GM13977 (cell line): Measurements from ENCODE around the gene HS3ST4.

Source experiments
- DNase-seq: peaks from one replicate; pipeline ENCODE4 v3.0.0; 2012; ENCODE audit warnings: low spot score
- in situ Hi-C: fragments of 300-500 bp; cut with MboI; formaldehyde crosslinking; loops from one replicate; pipeline ENCODE4 v1.12.0; 2022; ENCODE audit warnings: low sequenced_read_pairs, low pct_unique_long_range_greater_than_20kb, mixed read lengths, inconsistent platforms; ENCODE audit not compliant: unreplicated experiment
- TF ChIP-seq, protein P1 (sequence below): IDR thresholded peaks from 2 replicates; pipeline ENCODE4 v1.5.1; 2012; ENCODE audit warnings: mild to moderate bottlenecking, control low read depth; ENCODE audit not compliant: insufficient read depth; ENCODE audit errors: extremely low read depth, missing control alignments

HS3ST4 gene

GRCh38 chr16:25931473-25932035 lies 239.8 kb downstream of the HS3ST4 start:
- TF ChIP-seq, protein P1, sequence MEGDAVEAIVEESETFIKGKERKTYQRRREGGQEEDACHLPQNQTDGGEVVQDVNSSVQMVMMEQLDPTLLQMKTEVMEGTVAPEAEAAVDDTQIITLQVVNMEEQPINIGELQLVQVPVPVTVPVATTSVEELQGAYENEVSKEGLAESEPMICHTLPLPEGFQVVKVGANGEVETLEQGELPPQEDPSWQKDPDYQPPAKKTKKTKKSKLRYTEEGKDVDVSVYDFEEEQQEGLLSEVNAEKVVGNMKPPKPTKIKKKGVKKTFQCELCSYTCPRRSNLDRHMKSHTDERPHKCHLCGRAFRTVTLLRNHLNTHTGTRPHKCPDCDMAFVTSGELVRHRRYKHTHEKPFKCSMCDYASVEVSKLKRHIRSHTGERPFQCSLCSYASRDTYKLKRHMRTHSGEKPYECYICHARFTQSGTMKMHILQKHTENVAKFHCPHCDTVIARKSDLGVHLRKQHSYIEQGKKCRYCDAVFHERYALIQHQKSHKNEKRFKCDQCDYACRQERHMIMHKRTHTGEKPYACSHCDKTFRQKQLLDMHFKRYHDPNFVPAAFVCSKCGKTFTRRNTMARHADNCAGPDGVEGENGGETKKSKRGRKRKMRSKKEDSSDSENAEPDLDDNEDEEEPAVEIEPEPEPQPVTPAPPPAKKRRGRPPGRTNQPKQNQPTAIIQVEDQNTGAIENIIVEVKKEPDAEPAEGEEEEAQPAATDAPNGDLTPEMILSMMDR: no peak
- in situ Hi-C loops: no loop called here
- no peak for DNase-seq

GRCh38 chr16:25941800-25942499 lies 250.2 kb downstream of the HS3ST4 start:
- DNase-seq: no peak
- in situ Hi-C loops: no loop called here
- TF ChIP-seq, protein P1: no peak

GRCh38 chr16:25950586-25951281 lies 259.0 kb downstream of the HS3ST4 start:
- in situ Hi-C loops: no loop called here
- no peak for DNase-seq
- TF ChIP-seq, protein P1: no peak

- no peak for DNase-seq
- TF ChIP-seq, protein P1: no peak
- in situ Hi-C loops: no loop called here
These were observed 260.2 kb downstream of the HS3ST4 start for GRCh38 chr16:25951999-25952398.

GRCh38 chr16:25952983-25953382 lies 261.2 kb downstream of the HS3ST4 start:
- TF ChIP-seq, protein P1: no peak
- in situ Hi-C loops: no loop called here
- DNase-seq: no peak

DNA sequence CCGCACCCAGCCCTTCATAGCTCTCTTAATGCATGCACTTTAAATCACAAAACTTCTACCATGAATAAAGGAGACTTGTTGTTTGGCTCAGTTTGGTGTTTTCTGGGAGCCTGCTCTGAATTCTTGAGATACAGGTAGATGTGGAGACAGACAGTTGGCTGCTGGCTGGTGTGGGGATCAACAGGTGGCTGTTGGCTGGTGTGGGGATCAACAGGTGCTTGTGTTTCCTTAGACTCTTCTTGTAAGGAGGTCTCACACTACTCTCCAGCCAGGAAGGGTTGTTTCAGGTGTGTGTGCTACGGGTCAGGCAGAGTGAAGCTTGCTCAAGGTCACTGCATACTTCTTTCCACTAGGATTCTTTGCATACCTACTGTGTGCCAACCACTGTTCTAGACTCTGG lies 265.9 kb downstream of the HS3ST4 start:
- DNase-seq: no peak
- in situ Hi-C loops: no loop called here
- TF ChIP-seq, protein P1: no peak
